Activated naive CD4-positive, alpha-beta T cell treated with anti-CD3 and anti-CD28 coated beads, Interleukin-2, amount 50 U/mL, for 24 hours (primary cell): ENCODE results near the gene IFNAR1.
A peak's percentile ranks its signal among the peaks of the same experiment; 100 is the strongest.

Experiments used
- H3K27ac Mint-ChIP-seq: one replicate; pipeline ENCODE4 v1.8.0; 2021; ENCODE audit warnings: mild to moderate bottlenecking, mixed read lengths
- H3K27me3 Mint-ChIP-seq: one replicate; pipeline ENCODE4 v1.8.0; 2021; ENCODE audit warnings: mixed read lengths
- H3K36me3 Mint-ChIP-seq: one replicate; pipeline ENCODE4 v1.8.0; 2021; ENCODE audit warnings: mixed read lengths
- H3K4me1 Mint-ChIP-seq: one replicate; pipeline ENCODE4 v1.8.0; 2021; ENCODE audit warnings: mixed read lengths
- H3K4me3 Mint-ChIP-seq: one replicate; pipeline ENCODE4 v1.8.0; 2021; ENCODE audit warnings: mild to moderate bottlenecking, mixed read lengths
- H3K9me3 Mint-ChIP-seq: one replicate; pipeline ENCODE4 v1.8.0; 2021; ENCODE audit warnings: mixed read lengths

Gene IFNAR1

GRCh38 chr21:33392284-33392985 lies 67.7 kb downstream of the IFNAR1 start:
- Mint-ChIP-seq H3K9me3 (no peaks in the 10 kb centered on the region), H3K4me1 (no peaks in the 10 kb centered on the region), H3K36me3 (no peaks in the 10 kb centered on the region), H3K4me3 (no peak overlapping the region), H3K27ac (peak overlapping the region; percentile 25), H3K27me3 (no peaks in the 10 kb centered on the region)

- Mint-ChIP-seq H3K4me1 (no peaks in the 10 kb centered on the region), H3K9me3 (no peaks in the 10 kb centered on the region), H3K27ac (no peak overlapping the region), H3K36me3 (no peaks in the 10 kb centered on the region), H3K4me3 (no peak overlapping the region), H3K27me3 (no peaks in the 10 kb centered on the region)
These were observed 68.6 kb downstream of the IFNAR1 start for GRCh38 chr21:33393348-33393747.

GRCh38 chr21:33394260-33394659 lies 69.5 kb downstream of the IFNAR1 start:
- H3K27ac Mint-ChIP-seq, result no peak overlapping the region
- H3K4me3 Mint-ChIP-seq, result no peak overlapping the region
- H3K9me3 Mint-ChIP-seq, result no peaks in the 10 kb centered on the region
- no peaks in the 10 kb centered on the region for H3K36me3 Mint-ChIP-seq
- H3K4me1 Mint-ChIP-seq, result no peaks in the 10 kb centered on the region
- H3K27me3 Mint-ChIP-seq, result no peaks in the 10 kb centered on the region

GRCh38 chr21:33395891-33396331 lies 71.1 kb downstream of the IFNAR1 start:
- Mint-ChIP-seq H3K9me3 (no peaks in the 10 kb centered on the region), H3K36me3 (no peaks in the 10 kb centered on the region), H3K4me3 (no peak overlapping the region), H3K27me3 (no peaks in the 10 kb centered on the region), H3K27ac (no peak overlapping the region), H3K4me1 (peaks cover 9% of the 10 kb centered on the region)

- Mint-ChIP-seq H3K4me1 (peaks cover 12% of the 10 kb centered on the region), H3K27me3 (no peaks in the 10 kb centered on the region), H3K4me3 (no peak overlapping the region)
These were observed 71.7 kb downstream of the IFNAR1 start for GRCh38 chr21:33396436-33396835.

GRCh38 chr21:33396951-33397350 lies 72.2 kb downstream of the IFNAR1 start:
- H3K4me3 Mint-ChIP-seq, result no peak overlapping the region
- peaks cover 14% of the 10 kb centered on the region for H3K4me1 Mint-ChIP-seq
- no peaks in the 10 kb centered on the region for H3K9me3 Mint-ChIP-seq
- no peaks in the 10 kb centered on the region for H3K36me3 Mint-ChIP-seq
- H3K27ac Mint-ChIP-seq, result no peak overlapping the region
- H3K27me3 Mint-ChIP-seq, result no peaks in the 10 kb centered on the region

More at GRCh38 chr21:33396436-33396835, 71.7 kb downstream of the IFNAR1 start:
- Mint-ChIP-seq H3K27ac (no peak overlapping the region), H3K36me3 (no peaks in the 10 kb centered on the region), H3K9me3 (no peaks in the 10 kb centered on the region)

GRCh38 chr21:33397717-33398116 lies 72.9 kb downstream of the IFNAR1 start:
- Mint-ChIP-seq H3K36me3 (no peaks in the 10 kb centered on the region), H3K27ac (peak overlapping the region; percentile 23), H3K27me3 (no peaks in the 10 kb centered on the region), H3K4me1 (peaks cover 14% of the 10 kb centered on the region), H3K4me3 (no peak overlapping the region), H3K9me3 (no peaks in the 10 kb centered on the region)

GRCh38 chr21:33398361-33398760 lies 73.6 kb downstream of the IFNAR1 start:
- H3K36me3 Mint-ChIP-seq, result no peaks in the 10 kb centered on the region
- H3K27ac Mint-ChIP-seq, result peak overlapping the region; percentile 4
- H3K9me3 Mint-ChIP-seq, result no peaks in the 10 kb centered on the region
- H3K27me3 Mint-ChIP-seq, result no peaks in the 10 kb centered on the region
- H3K4me1 Mint-ChIP-seq, result peaks cover 14% of the 10 kb centered on the region
- no peak overlapping the region for H3K4me3 Mint-ChIP-seq

GRCh38 chr21:33401630-33401992 lies 76.8 kb downstream of the IFNAR1 start:
- no peak overlapping the region for H3K4me3 Mint-ChIP-seq
- H3K27me3 Mint-ChIP-seq, result no peaks in the 10 kb centered on the region
- H3K36me3 Mint-ChIP-seq, result peaks cover 2% of the 10 kb centered on the region
- H3K4me1 Mint-ChIP-seq, result peaks cover 41% of the 10 kb centered on the region
- peak overlapping the region; percentile 35 for H3K27ac Mint-ChIP-seq
- H3K9me3 Mint-ChIP-seq, result no peaks in the 10 kb centered on the region

GRCh38 chr21:33402001-33402979 lies 77.5 kb downstream of the IFNAR1 start:
- H3K27ac Mint-ChIP-seq, result peak overlapping the region; percentile 72

GRCh38 chr21:33403128-33403785 lies 78.5 kb downstream of the IFNAR1 start, which contains the start of gene IFNGR2:
Gene IFNGR2 (plus strand): TSS chr21:33403413. CDS start chr21:33403544, 131 bp downstream.
- Mint-ChIP-seq H3K4me3 (peak within 1 kb of the TSS; percentile 97), H3K27ac (peak within 1 kb of the TSS; percentile 95), H3K4me1 (peaks cover 51% of the 10 kb centered on the region), H3K27me3 (no peaks in the 10 kb centered on the region), H3K36me3 (peaks cover 2% of the 10 kb centered on the region), H3K9me3 (no peaks in the 10 kb centered on the region)

More at GRCh38 chr21:33402001-33402979, 77.5 kb downstream of the IFNAR1 start:
- peak overlapping the region; percentile 62 for H3K4me3 Mint-ChIP-seq
- peaks cover 48% of the 10 kb centered on the region for H3K4me1 Mint-ChIP-seq
- no peaks in the 10 kb centered on the region for H3K9me3 Mint-ChIP-seq
- no peaks in the 10 kb centered on the region for H3K27me3 Mint-ChIP-seq
- peaks cover 2% of the 10 kb centered on the region for H3K36me3 Mint-ChIP-seq

GRCh38 chr21:33403786-33404585 lies 79.2 kb downstream of the IFNAR1 start:
- Mint-ChIP-seq H3K27ac (peak overlapping the region; percentile 95), H3K4me3 (peak overlapping the region; percentile 97), H3K27me3 (no peaks in the 10 kb centered on the region), H3K4me1 (peaks cover 55% of the 10 kb centered on the region), H3K36me3 (peaks cover 4% of the 10 kb centered on the region), H3K9me3 (no peaks in the 10 kb centered on the region)

GRCh38 chr21:33406493-33406892 lies 81.7 kb downstream of the IFNAR1 start:
- Mint-ChIP-seq H3K9me3 (no peaks in the 10 kb centered on the region), H3K27ac (peak overlapping the region; percentile 46), H3K36me3 (peaks cover 9% of the 10 kb centered on the region), H3K27me3 (no peaks in the 10 kb centered on the region), H3K4me3 (peak overlapping the region; percentile 97), H3K4me1 (peaks cover 63% of the 10 kb centered on the region)
